ENCODE measurements around the gene OR52K2. TPM values are rescaled to one million over a fixed set of nuclear protein-coding genes. Genes with fewer than 3 reads are reported as not detected.
"Not testable (repeated sequence)": the region's sequence is repeated elsewhere in the genome, so short reads cannot be mapped to it uniquely, and the experiment has no call there.

OR52K2 gene
- under 1 TPM in 2 of 10 donors, not detected in 8; 0.23 to 0.26 TPM for total RNA-seq
- not detected for polyA plus RNA-seq
- long read RNA-seq, donor 1 = 0 reads
- long read RNA-seq, donor 2 = 0 reads
- long read RNA-seq, donor 3 = 0 reads

- intact Hi-C loops (cut with DNase I) = no loop called here
- DNase-seq = no peak
- Histone ChIP-seq H3K4me3 (no peak within 1 kb of the TSS), H3K36me3 (no peaks in the 10 kb centered on the region), H3K4me1 (peaks cover 0 to 31% (median 0%) of the 10 kb centered on the region in 9 donors), H3K27ac (no peak within 1 kb of the TSS), H3K27me3 (no peaks in the 10 kb centered on the region), H3K9me3 (peaks cover 0 to 5% (median 0%) of the 10 kb centered on the region in 11 donors)
- no peak for TF ChIP-seq CTCF (IDR thresholded peaks at IDR 0.05)
- no peak for ATAC-seq
These were observed at the start of gene OR52K2 for GRCh38 chr11:4448995-4449394. Gene OR52K2 (plus strand): TSS chr11:4449295. CDS start chr11:4449340, 45 bp downstream.

DNA sequence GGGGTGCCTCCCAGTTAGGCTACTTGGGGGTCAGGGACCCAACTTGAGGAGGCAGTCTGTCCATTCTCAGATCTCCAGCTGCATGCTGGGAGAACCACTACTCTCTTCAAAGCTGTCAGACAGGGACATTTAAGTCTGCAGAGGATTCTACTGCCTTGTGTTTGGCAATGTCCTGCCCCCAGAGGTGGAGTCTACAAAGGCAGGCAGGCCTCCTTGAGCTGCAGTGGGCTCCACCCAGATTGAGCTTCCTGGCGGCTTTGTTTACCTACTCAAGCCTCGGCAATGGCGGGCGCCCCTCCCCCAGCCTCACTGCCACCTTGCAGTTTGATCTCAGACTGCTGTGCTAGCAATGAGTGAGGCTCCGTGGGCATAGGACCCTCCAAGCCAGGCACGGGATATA lies 42.9 kb upstream of the OR52K2 start:
- intact Hi-C loops (cut with DNase I); H3K4me3 ChIP-seq; H3K36me3 ChIP-seq; H3K27ac ChIP-seq; DNase-seq; ATAC-seq; H3K4me1 ChIP-seq; H3K9me3 ChIP-seq; H3K27me3 ChIP-seq: not testable (repeated sequence)
- 75 to 80% methylated on average over 4 to 5 of the region's 6 CpGs for WGBS, 2 donors

DNA sequence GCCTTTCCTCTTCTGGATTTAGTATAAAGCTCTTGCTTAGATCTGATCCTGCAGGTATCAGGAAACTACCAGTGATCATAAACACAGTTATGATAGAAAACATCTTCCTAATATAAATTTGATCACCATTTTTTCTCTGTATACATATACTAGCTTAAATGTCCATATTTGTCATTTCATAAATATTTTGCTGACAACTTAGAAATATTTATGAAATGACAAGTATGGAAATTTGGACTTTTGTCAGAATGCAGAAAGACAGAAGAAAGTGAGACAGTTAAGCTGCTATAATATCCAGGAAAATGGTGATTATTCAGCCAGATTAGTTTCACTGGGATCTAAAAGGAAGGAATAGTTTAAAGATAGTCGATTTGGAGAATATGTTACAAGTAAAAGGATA lies 32.8 kb upstream of the OR52K2 start:
- no peaks in the 10 kb centered on the region for H3K36me3 ChIP-seq
- TF ChIP-seq CTCF (IDR thresholded peaks at IDR 0.05) = no peak
- DNase-seq = no peak
- intact Hi-C loops (cut with DNase I) = no loop called here
- WGBS, 2 donors = 41 to 46% methylated on average over 1 of the region's 1 CpG
- no peaks in the 10 kb centered on the region for H3K27me3 ChIP-seq
- no peaks in the 10 kb centered on the region for H3K4me1 ChIP-seq
- ATAC-seq = no peak
- no peaks in the 10 kb centered on the region for H3K9me3 ChIP-seq
- H3K27ac ChIP-seq = no peak overlapping the region
- no peak overlapping the region for H3K4me3 ChIP-seq

DNA sequence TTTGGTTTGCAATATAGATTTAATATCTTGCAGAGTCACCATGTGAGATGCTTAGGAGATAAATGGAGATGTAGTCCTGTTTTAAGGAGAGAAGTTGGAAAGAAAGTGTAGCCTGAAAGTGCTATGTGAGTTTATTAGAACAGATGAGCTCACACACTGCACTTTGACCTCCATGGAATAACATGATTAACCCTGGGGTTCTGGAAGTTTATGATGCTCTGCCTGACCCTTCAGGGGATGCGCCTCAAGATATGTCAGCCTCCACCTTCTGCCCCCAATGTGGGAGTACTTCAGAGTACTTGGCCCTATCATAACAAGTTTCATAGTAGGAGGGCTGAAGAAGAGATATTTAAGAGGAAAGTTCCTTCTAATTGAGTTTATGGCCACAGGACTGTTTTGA lies 32.3 kb upstream of the OR52K2 start:
- WGBS, 2 donors = 65 to 80% methylated on average over 1 of the region's 1 CpG
- Histone ChIP-seq H3K4me1 (no peaks in the 10 kb centered on the region), H3K27me3 (no peaks in the 10 kb centered on the region), H3K9me3 (no peaks in the 10 kb centered on the region), H3K36me3 (no peaks in the 10 kb centered on the region), H3K4me3 (no peak overlapping the region), H3K27ac (no peak overlapping the region)
- no peak for TF ChIP-seq CTCF (IDR thresholded peaks at IDR 0.05)
- intact Hi-C loops (cut with DNase I) = no loop called here
- no peak for ATAC-seq
- DNase-seq = no peak

- ATAC-seq (no peak), DNase-seq (no peak)
- Histone ChIP-seq H3K9me3 (no peaks in the 10 kb centered on the region), H3K27me3 (no peaks in the 10 kb centered on the region), H3K36me3 (no peaks in the 10 kb centered on the region), H3K27ac (no peak overlapping the region), H3K4me3 (no peak overlapping the region), H3K4me1 (no peaks in the 10 kb centered on the region)
- intact Hi-C loops (cut with DNase I) = no loop called here
- WGBS, 2 donors = 79 to 80% methylated on average over 8 of the region's 8 CpGs
- no peak for TF ChIP-seq CTCF (IDR thresholded peaks at IDR 0.05)
These were observed 30.7 kb upstream of the OR52K2 start for GRCh38 chr11:4418403-4418802.

Measured in heart right ventricle (tissue), 16 donors.